ELF-1 (cell line): Measurements from ENCODE around the gene LMOD3.

Experiments used
- DNase-seq: peaks from one replicate; pipeline ENCODE4 v3.0.0-alpha.2; 2016; ENCODE audit warnings: low read depth, low spot score

Gene LMOD3

DNA sequence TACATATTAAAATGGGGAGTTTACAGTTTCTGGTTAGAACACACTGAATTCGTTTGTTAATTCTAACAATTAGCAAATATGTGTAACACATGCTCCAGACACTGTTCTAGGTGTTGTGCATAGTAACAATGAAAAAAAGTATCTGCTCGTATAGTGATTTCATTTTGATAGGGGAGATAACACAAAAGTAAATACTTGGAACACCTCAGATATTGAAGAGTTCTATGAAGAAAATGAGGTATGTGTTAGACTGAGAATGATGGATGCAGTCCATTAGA, 63.5 kb downstream of the LMOD3 start:
- DNase-seq, result no peak

- no peak for DNase-seq
Observed at GRCh38 chr3:69058180-69058946, 64.0 kb downstream of the LMOD3 start.
